Ovary (tissue), 9 donors: ENCODE data around the gene WDR75. TPM values are rescaled to one million over a fixed set of nuclear protein-coding genes. Genes with fewer than 3 reads are reported as not detected.

Experiments used
- DNase-seq, 5 donors: peaks; one replicate each; pipeline ENCODE4 v3.0.0-alpha.2; 2019 to 2020
- H3K27ac ChIP-seq, 2 donors: fragments of 200-600 bp; one replicate each; pipeline versions ENCODE4 v1.5.1 to v1.8.0; 2019 to 2022
- H3K27me3 ChIP-seq: fragments of 200-600 bp; one replicate; pipeline ENCODE4 v1.8.0; 2022
- H3K36me3 ChIP-seq: fragments of 200-600 bp; sonication (generic); one replicate; pipeline ENCODE4 v1.5.1; 2019
- H3K4me1 ChIP-seq: one replicate; pipeline ENCODE4 v1.8.1; 2013; ENCODE audit warnings: mild to moderate bottlenecking, moderate library complexity; ENCODE audit not compliant: insufficient read depth
- H3K4me3 ChIP-seq: fragments of 200-600 bp; sonication (generic); one replicate; pipeline ENCODE4 v1.5.1; 2017
- H3K9me3 ChIP-seq, 2 donors: fragments of 200-600 bp in 1 of 2; sonication (generic) in 1 of 2; one replicate each; pipeline versions ENCODE4 v1.5.1 to v1.8.1; 2013 to 2019; ENCODE audit warnings: mild to moderate bottlenecking in 1 of 2, moderate library complexity in 1 of 2
- CTCF ChIP-seq, 3 donors: fragments of 450-650 bp in 2 of 3; fragments of 200-600 bp in 1 of 3; IDR thresholded peaks; one replicate each; pipeline versions ENCODE4 v1.5.1 to v1.8.0; 2016 to 2022; ENCODE audit warnings: antibody characterized with exemption in 3 of 3, mild to moderate bottlenecking in 1 of 3
- EP300 ChIP-seq: sonication (generic); formaldehyde crosslinking; IDR thresholded peaks from one replicate; pipeline ENCODE4 v1.6.1; 2017; ENCODE audit warnings: antibody characterized with exemption
- POLR2A ChIP-seq: fragments of 450-650 bp; IDR thresholded peaks from one replicate; pipeline ENCODE4 v1.6.1; 2017; ENCODE audit warnings: antibody characterized with exemption, mild to moderate bottlenecking, moderate library complexity
- WGBS, 3 donors: extraction: QIAGEN DNeasy Blood & Tissue Kit in 1 of 3; methylation state at CpG; one replicate each; pipeline versions ENCODE4 v1.1.5 to v1.1.7; 2013 to 2017; 5-methylcytosine and 5-hydroxymethylcytosine counted together
- intact Hi-C, 4 donors: fragments of 100-400 bp; cut with DNase I; formaldehyde crosslinking; loops; one replicate each; pipeline versions ENCODE4 v1.11.0 to v1.15.1; 2022 to 2023
- polyA plus RNA-seq, 2 donors: library from polyadenylated mRNA; stranded (reverse); fragments of 200-250 nt in 1 of 2; fragments of 350-450 nt in 1 of 2; fragmentation: Illumina TruSeq in 1 of 2; extraction: RNeasy Lipid Tissue Mini Kit (QIAGEN cat#74804) in 1 of 2; gene quantifications; one replicate each; pipeline ENCODE4 v1.2.3, GENCODE V29; 2013 to 2014
- total RNA-seq, 7 donors: library from RNA; depleted of rRNA in 2 of 7; stranded (reverse); fragments of >200 nt in 2 of 7; fragmentation: NEBNext Ultra II Directional in 3 of 7; extraction: Animal tissue kit (Norgen Biotek cat#: 25700) in 3 of 7; gene quantifications; one replicate each; pipeline versions ENCODE4 v1.1.0 to v1.2.4, GENCODE V29; 2016 to 2023
- donor health status: DM: no; HTN: no; CAD: no; lungs with moderate emphysema.
- donor health status: DM: no; HTN: no; CAD: no.
- donor health status: Bipolar disorder and iron deficiency.
- donor health status: DM: yes; HTN: yes; CAD: no.
- donor health status: DM: no; HTN: no; CAD: no.
- donor health status: DM: yes; HTN: yes; CAD: no.

WDR75 gene
- total and polyA plus RNA-seq, 9 donors = 22.8 to 41.3 (median 34.2) TPM

GRCh38 chr2:189487283-189488007 lies 46.2 kb downstream of the WDR75 start:
- TF ChIP-seq CTCF (IDR thresholded peaks at IDR 0.05) (no peak), POLR2A (no peak), EP300 (no peak)
- Histone ChIP-seq H3K4me3 (no peak overlapping the region), H3K27ac (no peak overlapping the region), H3K4me1 (peaks cover under 1% of the 10 kb centered on the region), H3K36me3 (no peaks in the 10 kb centered on the region), H3K9me3 (no peaks in the 10 kb centered on the region), H3K27me3 (no peaks in the 10 kb centered on the region)
- 96 to 98% (median 98%) methylated on average over 2 of the region's 2 CpGs for WGBS, 3 donors
- DNase-seq = no peak
- intact Hi-C loops = no loop called here

- Histone ChIP-seq H3K9me3 (no peaks in the 10 kb centered on the region), H3K27me3 (no peaks in the 10 kb centered on the region), H3K4me3 (no peak overlapping the region), H3K4me1 (no peaks in the 10 kb centered on the region), H3K27ac (no peak overlapping the region), H3K36me3 (no peaks in the 10 kb centered on the region)
- 35 to 66% (median 43%) methylated on average over 1 of the region's 1 CpG for WGBS, 3 donors
- DNase-seq = no peak
- TF ChIP-seq POLR2A (no peak), CTCF (IDR thresholded peaks at IDR 0.05) (no peak), EP300 (no peak)
- intact Hi-C loops = no loop called here
Observed at GRCh38 chr2:189488008-189488310, 46.7 kb downstream of the WDR75 start.

GRCh38 chr2:189492451-189492850 lies 51.2 kb downstream of the WDR75 start:
- no peaks in the 10 kb centered on the region for H3K36me3 ChIP-seq
- H3K4me3 ChIP-seq = no peak overlapping the region
- DNase-seq = no peak
- intact Hi-C loops = loop anchor here in 1 of 4 donors (10.0 kb wide), 1 partner anchor 82 kb away; no protein-coding TSS in a partner anchor
- H3K9me3 ChIP-seq = no peaks in the 10 kb centered on the region
- TF ChIP-seq POLR2A (no peak), CTCF (IDR thresholded peaks at IDR 0.05) (no peak), EP300 (no peak)
- no peaks in the 10 kb centered on the region for H3K4me1 ChIP-seq
- 95 to 96% (median 96%) methylated on average over 4 of the region's 4 CpGs for WGBS, 3 donors
- no peak overlapping the region for H3K27ac ChIP-seq
- H3K27me3 ChIP-seq = no peaks in the 10 kb centered on the region

- intact Hi-C loops = loop anchor here in 1 of 4 donors (10.0 kb wide), 1 partner anchor 77 kb away; no protein-coding TSS in a partner anchor
- 35 to 52% (median 44%) methylated on average over 5 of the region's 5 CpGs for WGBS, 3 donors
- DNase-seq = peak; percentile 28 to 50 (median 42)
Observed at GRCh38 chr2:189498205-189498604, 56.9 kb downstream of the WDR75 start.

More at GRCh38 chr2:189498205-189498604, 56.9 kb downstream of the WDR75 start:
- no peak overlapping the region for H3K4me3 ChIP-seq
- H3K27ac ChIP-seq = peak overlapping the region in 1 of 2 donors; percentile 32
- TF ChIP-seq CTCF (IDR thresholded peaks at IDR 0.05) (peak in 1 of 3 donors; percentile 35), POLR2A (no peak), EP300 (no peak)
- peaks cover 5% of the 10 kb centered on the region for H3K4me1 ChIP-seq
- no peaks in the 10 kb centered on the region for H3K27me3 ChIP-seq
- no peaks in the 10 kb centered on the region for H3K36me3 ChIP-seq
- H3K9me3 ChIP-seq = no peaks in the 10 kb centered on the region
